Central memory CD8-positive, alpha-beta T cell (primary cell): ENCODE results near the gene CRIP1.

Experiments used
- ATAC-seq: fragments of 150-1000 bp; cut with Tn5 transposase; replicated peaks from 2 replicates; pipeline ENCODE4 v1.10.0; 2022; ENCODE audit warnings: mild to moderate bottlenecking, moderate FRiP score, moderate number of reproducible peaks; ENCODE audit not compliant: poor library complexity, severe bottlenecking; ENCODE audit errors: extremely low read depth
- DNase-seq, 2 donors: peaks; one replicate each; pipeline ENCODE4 v3.0.0; 2021; ENCODE audit warnings: low spot score in 2 of 2
- H3K27ac Mint-ChIP-seq: one replicate; pipeline ENCODE4 v1.8.0; 2022; ENCODE audit warnings: low read depth, mild to moderate bottlenecking, moderate library complexity, mixed read lengths
- H3K27me3 Mint-ChIP-seq: one replicate; pipeline ENCODE4 v1.8.0; 2022; ENCODE audit warnings: mixed read lengths
- H3K36me3 Mint-ChIP-seq: one replicate; pipeline ENCODE4 v1.8.0; 2022; ENCODE audit warnings: mild to moderate bottlenecking, moderate library complexity, mixed read lengths; ENCODE audit not compliant: insufficient read depth
- H3K4me1 Mint-ChIP-seq: one replicate; pipeline ENCODE4 v1.8.0; 2022; ENCODE audit warnings: mixed read lengths
- H3K4me3 Mint-ChIP-seq: one replicate; pipeline ENCODE4 v1.8.0; 2022; ENCODE audit warnings: mild to moderate bottlenecking, moderate library complexity, mixed read lengths
- H3K9me3 Mint-ChIP-seq: one replicate; pipeline ENCODE4 v1.8.0; 2022; ENCODE audit warnings: mixed read lengths

CRIP1 gene

DNA sequence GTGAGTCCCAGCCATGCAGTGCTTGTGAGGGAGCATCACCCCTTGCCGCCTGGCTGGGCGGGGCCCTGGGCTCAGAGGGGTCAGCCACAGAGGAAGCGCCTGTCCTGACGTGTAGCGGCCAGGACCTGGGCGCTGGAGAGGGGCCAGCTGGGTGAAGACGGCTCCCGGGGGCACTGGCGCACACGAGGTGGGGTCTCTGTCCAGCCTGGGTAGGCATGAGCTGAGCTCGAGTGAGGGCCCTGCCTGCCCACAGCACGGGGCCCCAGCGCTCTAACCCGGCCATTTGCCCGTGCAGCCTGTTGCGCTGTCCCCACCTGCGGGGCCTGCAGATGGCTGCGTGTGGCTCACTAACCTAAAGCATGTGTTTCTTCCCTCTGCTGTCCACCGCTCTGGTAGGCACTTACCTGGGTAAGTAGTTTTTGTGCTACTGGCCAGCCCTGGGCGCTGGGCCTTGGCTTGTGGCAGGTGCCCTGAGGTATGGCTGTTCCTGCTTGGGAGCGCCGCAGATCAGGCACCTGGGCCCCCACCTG, 18.7 kb upstream of the CRIP1 start:
- Mint-ChIP-seq H3K27me3 (no peaks in the 10 kb centered on the region), H3K4me1 (no peaks in the 10 kb centered on the region), H3K27ac (no peak overlapping the region), H3K36me3 (peaks cover 6% of the 10 kb centered on the region), H3K9me3 (no peaks in the 10 kb centered on the region), H3K4me3 (no peak overlapping the region)
- no peak for ATAC-seq
- DNase-seq = no peak

DNA sequence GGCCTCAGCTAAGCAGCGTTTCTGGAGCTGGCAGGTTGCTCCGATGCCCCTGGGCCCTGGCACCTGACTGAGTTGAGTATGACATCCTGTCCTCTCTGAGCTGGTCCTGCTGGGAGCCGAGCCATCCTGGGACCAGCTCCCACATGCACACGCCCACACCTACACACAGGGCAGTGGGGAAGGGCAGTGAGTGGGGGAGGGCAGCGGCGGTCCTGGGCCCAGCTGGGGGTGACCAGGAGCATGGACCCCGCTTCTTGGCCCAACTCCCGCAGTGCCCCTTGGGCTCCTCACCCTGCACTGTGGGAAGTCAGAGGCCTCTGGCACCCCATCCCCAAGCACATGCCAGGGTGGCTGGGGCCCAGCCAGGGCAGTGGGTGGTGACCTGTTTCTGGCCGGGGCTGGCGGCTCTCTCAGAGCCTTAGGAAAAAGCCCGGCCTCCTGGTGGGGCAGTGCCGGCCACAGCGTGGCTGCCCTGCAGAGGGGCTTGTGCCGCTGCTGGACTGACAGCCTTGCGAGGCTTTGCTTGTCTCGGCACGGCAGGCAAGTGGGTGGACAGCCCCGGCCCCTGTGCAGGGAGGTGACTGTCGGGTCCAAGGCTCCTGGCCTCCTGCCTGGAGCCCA, 18.0 kb upstream of the CRIP1 start:
- Mint-ChIP-seq H3K27me3 (no peaks in the 10 kb centered on the region), H3K4me3 (no peak overlapping the region), H3K27ac (no peak overlapping the region), H3K9me3 (no peaks in the 10 kb centered on the region), H3K36me3 (peaks cover 7% of the 10 kb centered on the region), H3K4me1 (no peaks in the 10 kb centered on the region)
- DNase-seq (no peak), ATAC-seq (no peak)

DNA sequence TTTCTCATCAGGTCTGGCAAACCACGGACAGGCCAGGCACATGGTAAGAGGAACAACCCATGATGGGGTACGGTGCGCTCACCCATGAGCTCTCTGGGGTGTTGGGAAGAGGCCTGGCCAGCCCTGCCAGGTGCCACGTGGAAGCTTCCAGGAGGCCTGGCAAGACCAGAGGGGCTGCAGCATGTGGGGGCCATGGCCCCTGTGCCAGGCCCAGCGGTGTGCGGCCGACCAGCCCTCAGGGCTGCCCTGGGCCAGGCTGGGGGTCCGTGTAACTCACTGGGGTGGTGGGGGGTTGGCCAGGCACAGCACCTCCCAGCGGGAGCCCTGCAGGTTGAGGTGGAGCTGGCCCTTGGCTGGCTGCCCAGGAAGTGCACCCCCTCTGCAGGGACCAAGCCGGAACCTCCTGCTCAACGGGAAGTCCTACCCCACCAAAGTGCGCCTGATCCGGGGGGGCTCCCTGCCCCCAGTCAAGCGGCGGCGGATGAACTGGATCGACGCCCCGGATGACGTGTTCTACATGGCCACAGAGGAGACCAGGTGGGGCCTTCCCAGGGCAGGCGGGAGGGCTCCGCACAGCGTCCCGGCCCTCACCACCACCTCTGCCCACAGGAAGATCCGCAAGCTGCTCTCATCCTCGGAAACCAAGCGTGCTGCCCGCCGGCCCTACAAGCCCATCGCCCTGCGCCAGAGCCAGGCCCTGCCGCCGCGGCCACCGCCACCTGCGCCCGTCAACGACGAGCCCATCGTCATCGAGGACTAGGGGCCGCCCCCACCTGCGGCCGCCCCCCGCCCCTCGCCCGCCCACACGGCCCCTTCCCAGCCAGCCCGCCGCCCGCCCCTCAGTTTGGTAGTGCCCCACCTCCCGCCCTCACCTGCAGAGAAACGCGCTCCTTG, 17.0 kb upstream of the CRIP1 start:
- H3K4me3 Mint-ChIP-seq = no peak overlapping the region
- no peaks in the 10 kb centered on the region for H3K27me3 Mint-ChIP-seq
- DNase-seq (no peak), ATAC-seq (no peak)
- H3K27ac Mint-ChIP-seq = no peak overlapping the region
- H3K4me1 Mint-ChIP-seq = no peaks in the 10 kb centered on the region
- H3K9me3 Mint-ChIP-seq = no peaks in the 10 kb centered on the region
- peaks cover 7% of the 10 kb centered on the region for H3K36me3 Mint-ChIP-seq

DNA sequence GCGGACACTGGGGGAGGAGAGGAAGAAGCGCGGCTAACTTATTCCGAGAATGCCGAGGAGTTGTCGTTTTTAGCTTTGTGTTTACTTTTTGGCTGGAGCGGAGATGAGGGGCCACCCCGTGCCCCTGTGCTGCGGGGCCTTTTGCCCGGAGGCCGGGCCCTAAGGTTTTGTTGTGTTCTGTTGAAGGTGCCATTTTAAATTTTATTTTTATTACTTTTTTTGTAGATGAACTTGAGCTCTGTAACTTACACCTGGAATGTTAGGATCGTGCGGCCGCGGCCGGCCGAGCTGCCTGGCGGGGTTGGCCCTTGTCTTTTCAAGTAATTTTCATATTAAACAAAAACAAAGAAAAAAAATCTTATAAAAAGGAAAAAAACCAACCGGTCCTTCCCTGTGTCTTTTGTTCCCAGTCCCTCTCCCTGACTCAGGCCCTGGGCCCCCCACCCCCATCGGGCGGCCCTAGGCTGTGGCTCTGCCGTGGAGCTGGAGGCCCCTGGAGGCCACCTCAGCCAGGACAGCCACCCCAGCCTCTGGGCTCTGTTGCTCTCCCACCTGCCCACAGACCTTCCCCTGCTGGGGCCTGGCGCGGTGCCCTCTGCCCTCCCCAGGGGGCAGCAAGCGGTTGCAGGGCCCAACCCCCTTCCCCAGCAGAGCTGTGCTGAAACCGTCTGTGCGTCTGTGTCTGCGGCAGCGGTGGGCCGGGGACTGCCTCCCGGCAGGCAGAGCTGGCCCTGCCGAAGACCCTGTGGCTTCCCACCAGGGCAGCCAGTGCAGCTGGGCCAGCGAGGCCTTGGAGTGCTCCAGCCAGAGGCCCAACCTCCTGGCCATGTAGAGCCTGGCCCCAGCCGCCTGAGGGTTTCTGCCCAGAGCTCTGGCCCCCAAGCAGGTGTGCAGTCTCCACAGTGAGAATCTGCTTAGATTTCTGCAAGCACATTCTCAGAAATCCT, 16.1 kb upstream of the CRIP1 start:
- H3K9me3 Mint-ChIP-seq = no peaks in the 10 kb centered on the region
- ATAC-seq = no peak
- no peak overlapping the region for H3K4me3 Mint-ChIP-seq
- H3K27me3 Mint-ChIP-seq = no peaks in the 10 kb centered on the region
- no peak overlapping the region for H3K27ac Mint-ChIP-seq
- no peak for DNase-seq
- no peaks in the 10 kb centered on the region for H3K4me1 Mint-ChIP-seq
- H3K36me3 Mint-ChIP-seq = peaks cover 6% of the 10 kb centered on the region

DNA sequence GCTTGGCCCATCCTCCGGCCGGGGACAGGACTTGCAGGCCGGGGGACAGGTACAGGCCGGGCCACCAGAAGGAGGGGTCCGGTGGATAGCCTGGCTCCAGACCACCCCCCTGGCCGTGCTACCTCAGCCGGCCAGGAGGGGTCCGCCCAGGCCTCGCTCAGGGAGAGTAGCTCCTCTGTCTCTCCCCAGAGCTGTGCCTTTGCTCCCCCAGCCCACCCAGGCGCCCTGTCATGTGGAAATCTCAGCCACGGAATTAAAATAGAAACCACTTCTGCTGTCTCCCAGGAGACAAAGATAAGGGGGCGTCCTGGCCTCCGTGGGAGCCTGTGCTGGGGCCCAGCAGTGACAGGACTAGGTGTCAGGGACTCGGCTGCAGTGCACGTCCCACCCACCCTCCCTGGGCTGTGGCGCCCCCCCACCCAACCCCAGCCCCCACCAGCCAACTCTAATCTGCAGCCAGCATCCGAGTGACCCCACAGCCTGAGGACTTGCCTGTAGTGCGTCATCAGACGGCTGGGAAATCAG, 15.3 kb upstream of the CRIP1 start:
- Mint-ChIP-seq H3K9me3 (no peaks in the 10 kb centered on the region), H3K4me3 (no peak overlapping the region), H3K27me3 (no peaks in the 10 kb centered on the region), H3K36me3 (peaks cover 6% of the 10 kb centered on the region), H3K4me1 (no peaks in the 10 kb centered on the region), H3K27ac (no peak overlapping the region)
- no peak for ATAC-seq
- no peak for DNase-seq

DNA sequence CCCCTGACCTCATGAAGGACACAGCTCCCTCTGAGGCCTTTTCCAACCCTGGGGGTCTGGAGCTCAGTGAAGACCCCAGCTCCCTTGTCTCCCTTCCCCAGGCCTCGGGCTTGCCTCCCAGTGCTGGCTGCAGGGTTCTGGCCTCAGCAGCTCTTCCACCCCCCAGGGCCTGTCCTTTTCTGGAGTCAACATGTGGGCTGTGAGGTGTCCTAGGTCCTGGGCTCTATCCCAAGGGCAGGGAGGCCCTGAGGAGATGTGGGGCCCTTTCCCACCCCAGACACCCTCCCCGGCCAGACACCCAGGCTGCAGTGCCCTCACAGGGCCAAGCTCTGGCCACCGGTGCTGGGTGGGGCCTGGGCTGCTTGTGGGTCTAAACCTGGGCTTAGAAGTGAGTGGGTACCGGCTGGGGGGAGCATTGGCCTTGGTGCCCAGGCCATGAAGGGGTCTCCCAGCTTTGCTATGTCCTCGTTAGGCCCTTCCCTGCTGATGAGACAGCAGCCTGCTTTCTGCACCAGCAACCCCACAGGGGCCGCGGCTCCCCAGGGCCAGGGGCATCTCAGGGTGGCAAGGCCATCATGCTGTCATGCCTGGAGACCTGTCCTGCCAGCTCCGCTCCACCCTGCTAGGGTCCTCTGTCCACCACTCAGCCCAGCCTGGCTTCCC, 14.7 kb upstream of the CRIP1 start:
- H3K27ac Mint-ChIP-seq = no peak overlapping the region
- DNase-seq = no peak
- no peaks in the 10 kb centered on the region for H3K9me3 Mint-ChIP-seq
- no peak for ATAC-seq
- H3K4me3 Mint-ChIP-seq = no peak overlapping the region
- H3K27me3 Mint-ChIP-seq = no peaks in the 10 kb centered on the region
- H3K36me3 Mint-ChIP-seq = peaks cover 6% of the 10 kb centered on the region
- peaks cover under 1% of the 10 kb centered on the region for H3K4me1 Mint-ChIP-seq

DNA sequence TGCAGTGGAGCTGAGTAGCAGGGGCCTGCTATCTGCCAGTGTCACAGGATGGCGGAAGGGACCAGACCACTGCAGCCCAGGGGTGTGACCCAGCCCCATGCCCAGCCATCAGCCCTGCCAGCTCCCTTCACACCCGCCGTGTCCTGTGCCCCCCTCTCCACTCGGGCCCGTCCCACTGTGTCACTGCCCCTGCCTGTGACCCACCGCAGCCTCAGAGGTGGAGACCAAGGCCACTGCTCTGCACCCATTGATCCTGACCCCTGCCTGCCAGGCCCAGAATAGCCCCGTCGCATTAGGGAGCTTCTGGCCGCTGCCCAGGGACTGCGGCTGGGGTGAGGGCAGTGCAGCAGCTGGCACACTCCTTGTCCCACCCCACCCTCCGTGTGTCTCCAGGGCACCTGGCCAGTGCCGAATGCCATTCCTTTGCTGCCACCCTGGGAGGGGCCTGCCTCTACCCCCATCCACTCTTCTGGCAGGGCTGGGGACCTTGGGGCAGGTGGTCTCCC, 14.1 kb upstream of the CRIP1 start:
- Mint-ChIP-seq H3K4me1 (peaks cover 7% of the 10 kb centered on the region), H3K27me3 (no peaks in the 10 kb centered on the region), H3K27ac (no peak overlapping the region), H3K36me3 (peaks cover 9% of the 10 kb centered on the region), H3K9me3 (no peaks in the 10 kb centered on the region), H3K4me3 (no peak overlapping the region)
- ATAC-seq (no peak), DNase-seq (no peak)

DNA sequence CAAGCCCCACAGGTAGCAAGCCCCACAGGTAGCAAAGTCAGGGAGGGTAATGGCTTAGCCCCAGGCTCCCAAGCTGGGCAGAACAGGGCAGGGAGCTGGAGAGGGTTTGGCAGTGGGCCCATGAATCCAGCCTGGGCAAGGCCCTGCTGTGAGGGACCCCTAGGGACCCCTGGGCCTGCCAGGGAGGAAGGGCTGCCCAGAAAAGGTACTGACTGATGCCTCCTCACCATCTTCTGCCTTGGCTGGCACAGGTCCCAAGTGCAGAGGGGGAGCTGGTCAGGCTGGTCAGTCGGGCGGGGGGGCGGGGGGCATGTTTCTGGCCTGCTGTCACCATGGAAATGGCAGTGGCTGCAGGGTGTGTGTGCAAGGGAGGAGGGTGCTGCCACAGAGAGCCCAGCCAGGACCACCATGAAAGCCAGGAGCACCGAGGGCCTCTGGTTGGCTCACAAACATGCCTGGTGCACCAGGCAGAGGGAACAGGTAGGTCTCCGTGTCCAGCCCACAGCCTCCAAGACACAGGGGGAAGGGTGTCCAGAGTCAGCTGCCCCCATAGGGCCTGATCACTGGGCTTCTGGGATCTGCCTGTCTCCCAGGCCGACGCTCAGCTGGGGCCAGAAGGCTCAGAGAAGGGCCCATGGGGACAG, 13.5 kb upstream of the CRIP1 start:
- peak overlapping the region; percentile 78 for H3K4me3 Mint-ChIP-seq
- no peak overlapping the region for H3K27ac Mint-ChIP-seq
- peaks cover 10% of the 10 kb centered on the region for H3K4me1 Mint-ChIP-seq

DNA sequence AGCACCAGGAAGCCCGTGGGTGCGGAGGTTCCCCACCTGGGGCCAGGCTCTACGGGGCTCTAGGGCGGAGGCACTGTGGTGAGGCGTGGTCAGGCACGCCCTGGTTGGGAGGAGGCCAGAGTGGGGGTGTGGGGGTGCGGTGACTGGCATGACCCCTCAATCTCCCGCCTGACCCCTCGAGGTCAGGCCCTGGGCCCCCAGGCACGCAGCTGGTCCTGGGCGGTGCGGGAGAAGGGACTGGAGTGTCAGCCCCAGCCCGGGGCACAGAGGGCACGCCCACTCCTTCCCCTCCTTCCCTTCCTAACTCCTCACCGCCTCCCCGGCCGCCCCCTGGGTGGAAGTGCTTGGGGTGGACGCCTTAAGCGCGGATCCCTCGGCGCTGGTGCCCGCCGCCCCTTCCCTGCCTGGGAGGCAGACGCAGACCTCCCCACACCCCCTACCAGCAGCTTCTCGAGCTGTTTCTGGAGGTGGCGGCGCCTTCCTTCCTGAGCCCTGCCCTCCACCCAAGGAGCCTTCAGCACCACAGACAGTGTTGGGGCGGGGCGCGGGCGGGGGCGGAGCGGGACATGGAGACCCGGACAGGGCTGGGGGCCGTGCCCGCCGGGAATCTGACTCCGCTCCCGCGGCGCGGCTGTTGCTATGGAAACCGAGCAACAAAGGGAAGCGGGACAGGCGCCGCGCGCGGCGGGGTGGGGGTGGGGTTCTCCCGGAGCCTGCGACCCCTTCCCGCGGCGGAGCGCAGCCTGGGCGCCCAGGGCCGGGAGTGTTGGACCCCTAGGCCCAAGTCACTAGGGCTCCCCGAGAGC, 12.8 kb upstream of the CRIP1 start:
- Mint-ChIP-seq H3K9me3 (no peaks in the 10 kb centered on the region), H3K4me1 (peaks cover 10% of the 10 kb centered on the region), H3K27ac (no peak overlapping the region), H3K27me3 (no peaks in the 10 kb centered on the region), H3K4me3 (peak overlapping the region; percentile 78), H3K36me3 (peaks cover 10% of the 10 kb centered on the region)
- DNase-seq = no peak
- peak; percentile 59 for ATAC-seq

More for the DNA sequence above, 13.5 kb upstream of the CRIP1 start:
- no peak for ATAC-seq
- DNase-seq = no peak
- Mint-ChIP-seq H3K27me3 (no peaks in the 10 kb centered on the region), H3K9me3 (no peaks in the 10 kb centered on the region), H3K36me3 (peaks cover 10% of the 10 kb centered on the region)

DNA sequence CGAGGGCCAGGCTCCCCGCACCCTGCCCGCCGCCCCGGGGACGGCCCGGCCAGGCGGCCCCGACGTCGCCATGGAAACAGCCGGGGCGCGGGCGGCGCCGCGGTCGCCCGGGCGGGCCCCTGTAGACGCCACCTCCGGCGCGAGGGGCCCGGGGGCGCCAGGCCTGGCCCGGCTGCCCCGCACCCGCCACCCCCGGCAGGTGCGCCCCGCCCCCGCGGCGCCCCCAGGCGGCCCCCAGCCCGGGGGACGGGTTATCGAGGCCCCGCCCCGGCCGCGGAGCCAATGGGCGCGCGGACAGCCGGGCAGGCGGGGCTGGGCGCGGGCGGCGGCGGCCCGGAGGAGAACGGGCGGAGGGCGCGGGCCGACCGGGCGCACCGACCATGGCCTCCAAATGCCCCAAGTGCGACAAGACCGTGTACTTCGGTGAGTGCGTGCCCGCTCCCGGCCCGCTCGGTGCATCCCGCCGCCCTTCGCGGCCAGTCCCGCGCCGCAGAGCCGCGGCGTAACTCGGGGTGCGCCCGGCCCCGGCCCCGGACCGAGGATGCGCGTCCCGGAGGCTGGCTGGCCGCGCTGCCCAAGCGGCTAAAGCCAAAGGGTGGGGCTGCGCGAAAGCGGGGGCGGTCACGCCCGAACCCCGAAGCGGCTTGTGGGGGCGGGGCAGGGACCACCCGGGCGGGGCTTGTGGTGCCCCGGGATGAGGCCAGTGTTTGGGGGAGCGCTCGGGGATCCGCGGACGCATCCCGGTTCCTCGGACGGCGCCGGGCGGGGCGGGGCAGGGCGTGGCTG, 12.0 kb upstream of the CRIP1 start, which contains the start of gene CRIP2:
TSS of gene CRIP2 (plus strand) at position 339 of the 786 bp plus-strand sequence. CDS start at position 381, 42 bp downstream.
- peaks cover 11% of the 10 kb centered on the region for H3K4me1 Mint-ChIP-seq
- no peak for DNase-seq
- H3K27ac Mint-ChIP-seq = no peak within 1 kb of the TSS
- no peaks in the 10 kb centered on the region for H3K27me3 Mint-ChIP-seq
- H3K9me3 Mint-ChIP-seq = no peaks in the 10 kb centered on the region
- peak within 1 kb of the TSS; percentile 78 for H3K4me3 Mint-ChIP-seq
- peaks cover 12% of the 10 kb centered on the region for H3K36me3 Mint-ChIP-seq
- peak; percentile 22 for ATAC-seq
